ENCODE measurements around the gene HNRNPA3.
A peak's percentile ranks its signal among the peaks of the same experiment; 100 is the strongest.
"Not testable (repeated sequence)": the region's sequence is repeated elsewhere in the genome, so short reads cannot be mapped to it uniquely, and the experiment has no call there.

Gene HNRNPA3

DNA sequence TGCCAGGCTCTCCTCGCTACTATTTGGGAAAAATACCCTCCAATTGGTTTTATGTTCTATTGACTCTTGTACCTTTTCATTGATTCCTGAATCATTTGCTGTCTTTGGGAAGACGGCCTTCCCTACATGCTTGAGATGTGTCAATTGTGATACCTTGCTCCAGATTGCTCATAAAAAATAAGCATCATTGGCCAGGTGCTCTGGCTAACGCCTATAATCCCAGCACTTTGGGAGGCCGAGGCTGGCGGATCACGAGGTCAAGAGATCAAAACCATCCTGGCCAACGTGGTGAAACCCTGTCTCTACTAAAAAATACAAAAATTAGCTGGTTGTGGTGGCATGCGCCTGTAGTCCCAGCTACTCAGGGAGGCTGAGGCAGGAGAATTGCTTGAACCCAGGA, 54.4 kb downstream of the HNRNPA3 start:
- DNase-seq (ENCODE audit: low read depth, low spot score): not testable (repeated sequence)
- H3K27ac ChIP-seq: peak overlapping the region; percentile 98

DNA sequence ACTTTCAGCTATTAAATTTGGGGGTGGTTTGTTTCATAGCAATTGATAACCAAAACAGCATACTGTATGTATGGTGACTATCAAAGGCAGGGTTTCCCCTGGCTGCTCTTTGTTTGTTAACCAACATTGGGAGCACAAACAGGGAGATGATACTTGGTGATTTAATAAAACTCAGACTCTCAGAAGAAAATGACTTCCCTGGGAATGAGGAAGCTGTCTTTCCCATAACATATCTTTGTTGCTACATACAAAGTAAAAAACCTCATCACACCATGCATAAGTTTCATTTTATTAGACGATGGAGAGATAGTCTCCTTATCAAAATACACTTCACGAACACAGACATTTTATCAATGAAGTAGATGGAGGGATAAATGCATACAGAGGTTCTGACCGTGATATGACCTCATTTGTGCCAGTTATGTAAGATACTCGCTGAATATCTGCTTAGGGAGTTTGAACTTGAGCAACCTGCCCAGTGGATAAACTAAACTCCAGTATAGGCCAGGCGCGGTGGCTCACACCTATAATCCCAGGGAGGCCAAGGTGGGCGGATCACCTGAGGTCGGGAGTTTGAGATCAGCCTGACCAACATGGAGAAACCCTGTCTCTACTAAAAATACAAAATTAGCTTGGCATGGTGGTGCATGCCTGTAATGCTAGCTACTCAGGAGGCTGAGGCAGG, 55.7 kb downstream of the HNRNPA3 start:
- peak overlapping the region; percentile 98 for H3K27ac ChIP-seq
- no peak for DNase-seq (ENCODE audit: low read depth, low spot score)

DNA sequence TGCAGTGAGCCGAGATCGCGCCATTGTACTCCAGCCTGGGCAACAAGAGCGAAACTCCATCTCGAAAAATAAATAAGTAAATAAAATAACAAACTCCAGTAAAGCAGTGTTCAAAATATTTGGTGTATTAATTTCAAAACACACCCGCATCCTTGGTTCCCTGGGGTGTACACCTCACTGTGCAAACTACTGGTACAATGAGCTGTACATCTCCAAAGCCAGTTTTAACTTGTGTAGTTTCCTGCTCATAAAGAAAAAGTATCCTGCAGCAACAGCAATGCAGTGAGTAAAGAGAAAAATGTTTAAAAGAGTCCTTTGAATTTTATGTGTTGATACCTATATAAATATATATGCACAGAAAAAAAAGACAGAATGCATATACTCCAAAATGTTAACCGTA, 56.3 kb downstream of the HNRNPA3 start:
- no peak for DNase-seq (ENCODE audit: low read depth, low spot score)
- peak overlapping the region; percentile 98 for H3K27ac ChIP-seq

DNA sequence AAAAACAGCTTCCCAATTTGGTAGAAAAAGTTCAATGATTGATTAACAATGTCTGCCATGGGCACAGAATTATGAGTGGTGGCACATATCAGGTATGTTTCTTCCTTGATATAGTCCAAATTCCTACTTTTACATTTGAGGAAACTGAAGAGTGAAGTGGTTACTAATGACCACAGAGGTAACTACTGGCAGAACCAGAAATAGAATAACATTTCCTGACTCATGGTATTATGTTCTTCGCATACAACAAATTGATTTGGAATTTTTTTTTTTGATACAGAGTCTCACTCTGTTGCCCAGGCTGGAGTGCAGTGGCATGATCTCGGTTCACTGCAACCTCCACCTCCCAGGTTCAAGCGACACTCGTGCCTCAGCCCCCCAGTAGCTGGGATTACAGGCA, 57.9 kb downstream of the HNRNPA3 start:
- DNase-seq (ENCODE audit: low read depth, low spot score): no peak
- H3K27ac ChIP-seq: peak overlapping the region; percentile 98

GRCh38 chr2:177271981-177272666, 59.5 kb downstream of the HNRNPA3 start:
- no peak overlapping the region for H3K27ac ChIP-seq
- no peak for DNase-seq (ENCODE audit: low read depth, low spot score)

- H3K27ac ChIP-seq: no peak overlapping the region
- DNase-seq (ENCODE audit: low read depth, low spot score): no peak
Measured at GRCh38 chr2:177272765-177273164, 60.2 kb downstream of the HNRNPA3 start.

GRCh38 chr2:177273408-177273807, 60.8 kb downstream of the HNRNPA3 start:
- no peak for DNase-seq (ENCODE audit: low read depth, low spot score)
- no peak overlapping the region for H3K27ac ChIP-seq
